Measurements from ENCODE around the gene TCN2. TPM values are rescaled to one million over a fixed set of nuclear protein-coding genes. Genes with fewer than 3 reads are reported as not detected.

TCN2 gene
- total RNA-seq, 1 donor from 2014 or later, result 33.9 TPM

- no peak for DNase-seq (ENCODE audit: low spot score)
- Mint-ChIP-seq H3K27ac (no peak overlapping the region), H3K36me3 (no peaks in the 10 kb centered on the region), H3K4me3 (no peak overlapping the region), H3K9me3 (peaks cover 2% of the 10 kb centered on the region), H3K27me3 (ENCODE audit: insufficient read depth, low read depth) (peaks cover 5% of the 10 kb centered on the region), H3K4me1 (peaks cover 9% of the 10 kb centered on the region)
- Histone ChIP-seq H3K27ac (no peak overlapping the region), H3F3A (ENCODE audit: low read depth) (no peaks in the 10 kb centered on the region), H3K4me3 (no peak overlapping the region), H3K9me3 (ENCODE audit: low read depth) (no peaks in the 10 kb centered on the region), H4K20me1 (ENCODE audit: low read depth) (no peaks in the 10 kb centered on the region), H3K79me2 (ENCODE audit: low read depth) (no peaks in the 10 kb centered on the region), H3K9ac (no peak overlapping the region), H3K36me3 (no peaks in the 10 kb centered on the region), H3K4me2 (no peak overlapping the region), H3K4me1 (peaks cover 4% of the 10 kb centered on the region), H2AFZ (replicated peaks) (no peak overlapping the region), H3K27me3 (no peaks in the 10 kb centered on the region)
- TF ChIP-seq EZH2 (IDR thresholded peaks at IDR 0.05) (no peak), EZH2phosphoT487 (IDR thresholded peaks at IDR 0.05) (no peak), CTCF (IDR thresholded peaks at IDR 0.05) (no peak)
Measured at GRCh38 chr22:30646518-30647160, 39.7 kb downstream of the TCN2 start.

- Histone ChIP-seq H3K27ac (no peak overlapping the region), H3K4me1 (peaks cover 6% of the 10 kb centered on the region), H3K4me3 (no peak overlapping the region), H3K27me3 (no peaks in the 10 kb centered on the region), H3F3A (ENCODE audit: low read depth) (no peaks in the 10 kb centered on the region), H3K79me2 (ENCODE audit: low read depth) (no peaks in the 10 kb centered on the region), H2AFZ (replicated peaks) (no peak overlapping the region), H3K36me3 (no peaks in the 10 kb centered on the region), H4K20me1 (ENCODE audit: low read depth) (no peaks in the 10 kb centered on the region), H3K9ac (no peak overlapping the region), H3K4me2 (no peak overlapping the region), H3K9me3 (ENCODE audit: low read depth) (no peaks in the 10 kb centered on the region)
- Mint-ChIP-seq H3K4me3 (no peak overlapping the region), H3K36me3 (no peaks in the 10 kb centered on the region), H3K9me3 (peaks cover 5% of the 10 kb centered on the region), H3K27me3 (ENCODE audit: insufficient read depth, low read depth) (peaks cover 5% of the 10 kb centered on the region), H3K4me1 (peaks cover 16% of the 10 kb centered on the region), H3K27ac (no peak overlapping the region)
- no peak for DNase-seq (ENCODE audit: low spot score)
- TF ChIP-seq EZH2phosphoT487 (IDR thresholded peaks at IDR 0.05) (no peak), EZH2 (IDR thresholded peaks at IDR 0.05) (no peak), CTCF (IDR thresholded peaks at IDR 0.05) (no peak)
Measured at GRCh38 chr22:30647536-30647935, 40.6 kb downstream of the TCN2 start.

- H2AFZ ChIP-seq (replicated peaks), result no peak overlapping the region
- peaks cover 15% of the 10 kb centered on the region for H3K4me1 Mint-ChIP-seq
- no peak overlapping the region for H3K27ac ChIP-seq
- H3K79me2 ChIP-seq (ENCODE audit: low read depth), result no peaks in the 10 kb centered on the region
- H3K27ac Mint-ChIP-seq, result peak overlapping the region; percentile 33
- H3K9me3 Mint-ChIP-seq, result peaks cover 8% of the 10 kb centered on the region
- H3K27me3 ChIP-seq, result no peaks in the 10 kb centered on the region
- DNase-seq (ENCODE audit: low spot score), result no peak
- no peak overlapping the region for H3K4me2 ChIP-seq
- H3K9me3 ChIP-seq (ENCODE audit: low read depth), result no peaks in the 10 kb centered on the region
- H3F3A ChIP-seq (ENCODE audit: low read depth), result no peaks in the 10 kb centered on the region
- no peak overlapping the region for H3K4me3 Mint-ChIP-seq
- H3K27me3 Mint-ChIP-seq (ENCODE audit: insufficient read depth, low read depth), result peaks cover 3% of the 10 kb centered on the region
- H3K36me3 Mint-ChIP-seq, result no peaks in the 10 kb centered on the region
- no peaks in the 10 kb centered on the region for H4K20me1 ChIP-seq (ENCODE audit: low read depth)
- H3K9ac ChIP-seq, result no peak overlapping the region
- no peaks in the 10 kb centered on the region for H3K36me3 ChIP-seq
- no peak overlapping the region for H3K4me3 ChIP-seq
- TF ChIP-seq EZH2 (IDR thresholded peaks at IDR 0.05) (no peak), EZH2phosphoT487 (IDR thresholded peaks at IDR 0.05) (no peak), CTCF (IDR thresholded peaks at IDR 0.05) (no peak)
- peaks cover 9% of the 10 kb centered on the region for H3K4me1 ChIP-seq
Measured at GRCh38 chr22:30648825-30649224, 41.9 kb downstream of the TCN2 start.

All from neural progenitor cell (in vitro differentiated cells).